ENCODE results near the gene ATAD3C.
A peak's percentile ranks its signal among the peaks of the same experiment; 100 is the strongest.

Gene ATAD3C

DNA sequence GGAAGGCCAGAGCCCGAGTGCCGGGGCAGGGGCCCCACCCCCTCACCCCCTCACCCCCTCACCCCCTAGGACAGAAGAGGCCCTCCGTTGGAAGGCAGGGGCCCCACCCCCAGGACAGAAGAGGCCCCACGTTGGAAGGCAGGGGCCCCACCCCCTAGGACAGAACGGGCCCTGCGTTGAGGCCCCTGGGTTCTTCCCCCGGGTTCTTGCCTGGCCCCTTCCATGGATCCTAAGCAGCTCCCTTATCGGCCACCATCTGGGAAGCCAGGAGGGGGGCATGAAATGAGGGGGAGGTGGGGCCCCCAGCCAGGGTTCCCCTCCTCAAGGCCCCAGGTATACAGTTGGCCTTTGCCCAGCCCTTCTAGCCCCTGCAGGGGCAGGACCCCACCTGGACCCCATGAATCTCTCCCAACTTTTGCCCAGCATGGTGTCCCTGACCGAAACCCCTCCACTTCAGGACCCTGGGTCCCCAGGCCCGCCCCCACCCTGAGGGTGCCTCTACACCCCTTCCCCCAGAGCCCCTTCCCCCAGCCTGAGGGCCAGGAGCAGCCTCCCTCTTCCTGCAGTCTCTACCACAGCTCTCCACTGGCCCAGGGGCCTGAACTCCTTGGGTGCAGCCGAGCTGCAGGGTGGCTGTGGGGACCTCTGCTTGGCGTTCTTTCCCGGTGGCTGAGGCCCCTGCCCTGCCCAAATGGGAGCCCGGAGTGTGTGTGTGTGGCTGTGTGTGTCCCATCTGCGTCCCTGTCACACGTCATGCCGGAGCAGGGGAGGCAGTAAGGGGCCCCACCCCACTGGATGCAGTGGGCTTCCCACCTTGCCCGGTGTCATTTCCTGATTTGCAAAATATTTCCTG is 18.3 kb upstream of the ATAD3C start:
- DNase-seq (ENCODE audit: low read depth), result no peak

DNA sequence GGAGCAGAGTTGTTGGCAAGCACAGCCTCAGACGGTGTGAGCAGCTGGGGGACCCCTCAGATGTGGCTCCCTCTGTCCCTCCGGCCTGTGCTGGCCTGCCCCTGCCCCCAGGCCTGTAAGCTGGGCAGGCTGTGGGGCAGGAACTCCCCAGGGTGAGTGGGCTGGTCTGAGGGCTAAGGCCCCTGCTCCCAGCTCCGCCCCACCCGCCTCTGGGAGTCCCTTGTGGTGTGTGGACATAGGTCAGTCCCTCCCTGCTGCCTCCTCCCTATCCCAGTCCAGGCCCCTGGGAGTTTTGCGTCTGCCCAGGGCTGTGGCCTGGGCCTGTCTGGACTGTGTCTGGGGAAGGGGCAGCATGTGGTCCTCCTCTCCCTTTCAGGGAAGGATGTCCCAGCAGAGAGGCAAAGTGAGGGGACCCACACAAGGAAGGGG is 17.6 kb upstream of the ATAD3C start:
- no peak for DNase-seq (ENCODE audit: low read depth)

DNA sequence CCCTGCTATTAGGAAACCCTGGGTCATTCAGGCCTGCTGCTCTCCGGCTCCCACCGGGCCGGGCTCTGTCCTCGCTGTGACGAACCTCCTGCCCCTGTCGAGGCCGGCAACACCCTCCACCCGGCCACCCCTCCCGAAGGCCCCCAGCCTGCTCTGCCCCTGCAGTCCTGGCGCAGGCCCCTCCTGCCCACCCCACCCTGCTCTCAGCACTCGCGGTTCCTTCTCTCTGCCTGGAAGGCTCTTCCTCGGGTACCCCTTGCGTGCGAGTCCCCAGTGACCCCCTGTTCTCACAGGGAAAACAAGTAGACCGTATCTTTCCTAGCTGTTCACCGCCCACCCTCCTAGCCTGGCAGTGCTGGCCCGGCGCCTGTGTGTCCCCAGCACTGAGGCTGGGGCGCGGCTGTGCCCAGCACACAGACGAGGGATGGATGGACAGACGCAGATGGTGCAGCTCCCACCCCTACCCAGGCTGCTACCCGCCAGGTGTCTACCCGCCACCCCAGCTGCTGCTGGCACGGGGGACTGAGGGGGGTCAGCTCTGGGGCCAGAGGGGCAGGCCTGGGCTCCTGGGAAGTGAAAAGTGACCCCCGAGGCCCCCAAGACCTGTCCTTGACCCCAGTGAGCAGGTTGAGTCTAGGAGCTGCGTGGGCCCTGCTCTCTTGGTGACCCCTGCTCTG is 17.1 kb upstream of the ATAD3C start:
- DNase-seq (ENCODE audit: low read depth), result no peak

DNA sequence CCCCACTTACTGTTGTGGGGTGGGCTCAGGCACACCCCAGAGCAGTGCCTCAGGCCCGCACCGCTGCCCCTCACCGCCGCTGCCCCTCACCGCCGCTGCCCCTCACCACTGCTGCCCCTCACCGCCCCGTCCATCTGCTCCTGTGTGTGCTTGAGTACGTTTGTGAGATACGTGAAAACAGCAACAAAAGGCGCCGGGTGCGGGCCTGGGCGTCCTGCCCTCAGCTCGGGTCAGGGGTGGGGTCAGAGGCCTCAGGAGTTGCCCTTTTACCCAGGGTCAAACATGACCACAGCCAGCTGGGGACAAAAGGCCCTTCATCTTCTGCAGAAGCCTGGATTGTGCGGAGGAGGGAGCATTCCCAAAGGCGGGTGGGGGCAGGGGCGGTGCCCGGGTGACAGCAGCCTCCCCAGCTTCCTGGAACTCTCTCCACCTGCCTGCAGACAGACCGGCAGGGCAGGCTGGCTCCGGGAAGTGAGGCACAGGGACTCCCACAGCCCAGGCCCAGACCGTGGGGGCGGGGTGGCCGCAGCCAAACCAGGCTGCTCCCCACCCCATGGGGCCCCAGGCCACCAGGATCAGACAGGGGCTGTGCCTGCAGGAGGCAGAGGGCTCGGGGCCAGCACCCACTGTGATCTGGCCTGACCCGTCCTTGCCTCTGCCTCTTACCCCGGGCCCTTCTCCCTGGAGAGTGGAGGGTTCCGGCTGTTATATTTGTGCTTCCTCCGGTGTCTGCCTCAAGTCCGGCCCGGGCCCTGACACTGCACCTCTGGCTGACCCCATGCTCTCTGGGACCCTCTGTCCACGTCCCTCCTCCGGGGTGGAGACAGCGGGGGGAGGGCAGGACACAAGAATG is 16.3 kb upstream of the ATAD3C start:
- DNase-seq (ENCODE audit: low read depth), result no peak

DNA sequence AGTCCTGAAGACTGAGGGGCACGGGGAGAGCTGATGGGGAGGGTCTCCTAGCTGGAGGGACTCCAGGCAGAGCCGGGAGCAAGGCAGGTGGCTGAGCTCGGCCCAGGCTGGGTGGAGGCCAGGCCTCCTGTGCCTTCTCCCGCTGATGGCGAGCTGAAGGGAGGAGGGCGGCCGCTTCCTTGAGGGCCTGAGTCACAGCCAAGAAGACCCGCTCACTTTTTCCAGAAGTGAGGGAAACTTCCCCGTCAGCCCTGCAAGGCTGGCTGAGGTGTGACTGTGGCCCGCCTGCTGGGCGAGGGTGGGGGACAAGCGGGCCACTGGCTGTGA is 15.7 kb upstream of the ATAD3C start:
- no peak for DNase-seq (ENCODE audit: low read depth)

DNA sequence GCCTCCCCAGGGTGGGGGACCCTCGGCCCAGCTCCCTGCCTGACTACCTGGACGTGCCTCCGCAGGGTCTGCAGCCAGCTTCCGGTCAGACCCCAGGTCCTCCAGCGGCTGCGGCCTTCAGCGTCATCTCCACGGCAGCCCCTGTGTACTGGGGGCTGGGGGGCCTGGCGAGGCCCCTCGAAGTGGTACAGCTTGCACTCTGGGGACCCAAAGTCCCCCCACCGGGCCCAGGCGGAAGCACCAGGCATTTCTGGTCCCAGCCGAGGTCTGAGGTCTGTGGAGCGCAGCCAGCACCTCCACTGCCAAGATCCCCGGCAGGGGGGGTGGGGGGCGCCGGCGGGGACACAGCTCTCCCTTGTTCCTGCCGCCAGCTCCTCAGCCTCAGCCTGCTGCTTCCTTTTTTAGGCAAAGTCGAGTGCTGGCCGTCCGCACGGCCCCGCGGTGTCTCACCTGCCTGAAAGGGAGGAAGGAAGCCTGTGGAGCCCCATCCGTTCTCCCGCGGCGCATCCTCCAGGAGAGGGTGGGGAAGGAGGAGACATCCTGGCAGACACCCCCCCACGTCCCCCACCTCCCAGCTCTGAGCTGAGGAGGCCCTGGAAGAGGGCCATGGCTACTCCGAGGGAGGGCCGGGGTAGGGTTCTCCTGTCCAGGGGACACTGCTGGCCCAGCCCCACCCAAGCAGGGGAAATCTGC is 15.2 kb upstream of the ATAD3C start:
- no peak for DNase-seq (ENCODE audit: low read depth)

DNA sequence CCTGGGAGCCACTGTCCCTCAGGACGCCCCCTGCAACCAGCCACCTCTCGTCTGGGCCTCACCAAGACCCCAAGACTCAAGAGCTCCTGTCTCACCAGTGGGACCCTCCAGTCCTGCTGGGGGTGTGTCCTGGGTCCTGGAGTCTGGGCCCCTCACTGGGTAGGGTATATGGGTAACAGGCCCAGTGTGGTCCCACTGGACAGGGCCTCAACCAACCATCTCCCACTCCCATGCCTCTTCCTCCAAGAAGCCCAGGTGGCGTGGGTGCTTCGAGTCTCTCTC is 14.7 kb upstream of the ATAD3C start:
- DNase-seq (ENCODE audit: low read depth), result no peak

DNA sequence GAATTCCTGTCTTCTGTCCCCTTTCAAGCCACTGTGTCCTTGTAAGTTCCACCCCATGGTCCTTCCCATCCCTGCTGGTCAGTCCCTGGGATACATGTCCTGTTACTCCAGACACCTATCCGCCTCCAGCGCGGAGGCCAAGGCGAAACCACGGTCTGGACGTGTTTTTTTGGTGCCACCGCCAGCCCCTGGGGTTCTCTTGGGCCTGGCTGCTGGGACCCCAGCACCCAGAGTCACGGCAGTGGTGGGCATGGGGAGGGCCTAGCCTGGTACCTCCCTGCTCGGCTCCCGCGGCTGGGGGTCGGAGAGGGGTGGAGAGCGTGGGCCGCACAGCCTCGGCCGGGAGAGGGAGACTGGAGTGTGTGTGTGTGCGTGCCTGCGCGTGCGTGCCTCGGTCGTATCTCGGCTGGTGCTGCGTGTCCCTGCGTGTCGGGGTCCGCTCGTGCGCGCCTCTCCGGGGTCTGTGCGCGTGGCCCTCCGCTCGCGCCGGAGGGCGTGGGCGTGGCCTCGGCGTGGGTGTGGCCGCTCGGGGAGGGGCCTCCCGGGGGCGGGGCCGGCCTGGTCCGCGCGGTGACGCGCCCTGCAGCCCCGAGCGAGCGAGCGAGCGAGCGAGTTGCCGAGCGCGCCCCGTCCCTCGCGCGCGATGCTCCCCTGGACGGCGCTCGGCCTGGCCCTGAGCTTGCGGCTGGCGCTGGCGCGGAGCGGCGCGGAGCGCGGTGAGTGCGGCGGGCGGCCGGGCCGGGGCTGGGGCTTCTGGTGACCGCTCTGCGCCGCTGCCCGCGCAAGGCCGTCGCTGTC is 14.2 kb upstream of the ATAD3C start, which contains the start of gene VWA1:
Gene VWA1 (plus strand): TSS at position 585 of the 798 bp plus-strand sequence. CDS start 59 bp downstream, at position 644.
- peak; percentile 38 for DNase-seq (ENCODE audit: low read depth)

DNA sequence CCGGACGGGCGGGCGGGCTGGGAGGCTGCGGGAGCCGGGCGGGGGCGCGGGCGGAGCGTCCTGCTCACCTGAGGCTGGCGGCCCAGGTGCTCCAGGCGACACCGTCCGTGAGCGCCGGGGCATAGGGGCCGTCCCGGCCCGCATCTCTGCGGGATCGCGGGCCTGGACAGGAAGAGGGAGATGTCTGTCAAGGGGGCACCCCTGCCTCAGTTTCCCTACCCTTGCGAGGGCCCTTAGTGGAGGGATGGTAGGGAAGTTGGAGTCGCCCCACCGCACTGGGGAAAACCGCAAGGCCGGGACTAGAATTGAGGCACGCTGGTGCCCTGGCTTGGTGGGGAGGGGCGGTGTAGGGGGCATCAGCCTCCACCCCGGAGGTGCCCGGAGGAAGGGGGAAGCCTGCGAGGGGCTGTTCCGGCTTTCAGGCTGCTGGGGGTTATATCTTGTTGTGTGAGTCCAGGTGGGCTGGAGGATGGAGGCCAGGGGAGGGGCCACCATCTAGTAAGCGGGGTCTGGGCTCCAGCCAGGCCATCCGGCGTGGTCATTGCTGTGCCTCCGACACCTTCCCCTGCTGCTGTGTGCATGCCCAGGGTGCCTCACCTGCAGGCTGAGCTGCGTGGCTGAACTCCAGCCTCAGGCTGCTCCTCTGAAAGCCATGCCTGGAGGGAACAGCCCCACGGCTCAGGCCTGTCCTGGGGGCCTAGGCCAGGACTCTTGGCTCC is 13.4 kb upstream of the ATAD3C start:
- DNase-seq (ENCODE audit: low read depth), result no peak

DNA sequence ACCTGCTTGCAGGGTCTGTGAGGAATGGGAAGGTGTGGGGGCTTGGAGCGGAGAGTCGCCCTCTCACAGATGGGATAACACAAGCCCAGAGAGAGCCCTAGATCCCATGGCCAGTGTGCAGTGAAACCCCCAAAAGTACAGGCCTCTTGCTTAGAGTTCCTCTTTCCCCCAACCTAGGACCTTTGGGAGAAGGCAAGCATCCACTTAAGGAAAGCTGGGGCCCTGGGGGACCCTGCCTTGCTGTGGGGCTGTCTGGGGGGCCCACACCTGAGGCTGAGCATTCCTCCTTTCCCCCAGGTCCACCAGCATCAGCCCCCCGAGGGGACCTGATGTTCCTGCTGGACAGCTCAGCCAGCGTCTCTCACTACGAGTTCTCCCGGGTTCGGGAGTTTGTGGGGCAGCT is 12.9 kb upstream of the ATAD3C start:
- no peak for DNase-seq (ENCODE audit: low read depth)

DNA sequence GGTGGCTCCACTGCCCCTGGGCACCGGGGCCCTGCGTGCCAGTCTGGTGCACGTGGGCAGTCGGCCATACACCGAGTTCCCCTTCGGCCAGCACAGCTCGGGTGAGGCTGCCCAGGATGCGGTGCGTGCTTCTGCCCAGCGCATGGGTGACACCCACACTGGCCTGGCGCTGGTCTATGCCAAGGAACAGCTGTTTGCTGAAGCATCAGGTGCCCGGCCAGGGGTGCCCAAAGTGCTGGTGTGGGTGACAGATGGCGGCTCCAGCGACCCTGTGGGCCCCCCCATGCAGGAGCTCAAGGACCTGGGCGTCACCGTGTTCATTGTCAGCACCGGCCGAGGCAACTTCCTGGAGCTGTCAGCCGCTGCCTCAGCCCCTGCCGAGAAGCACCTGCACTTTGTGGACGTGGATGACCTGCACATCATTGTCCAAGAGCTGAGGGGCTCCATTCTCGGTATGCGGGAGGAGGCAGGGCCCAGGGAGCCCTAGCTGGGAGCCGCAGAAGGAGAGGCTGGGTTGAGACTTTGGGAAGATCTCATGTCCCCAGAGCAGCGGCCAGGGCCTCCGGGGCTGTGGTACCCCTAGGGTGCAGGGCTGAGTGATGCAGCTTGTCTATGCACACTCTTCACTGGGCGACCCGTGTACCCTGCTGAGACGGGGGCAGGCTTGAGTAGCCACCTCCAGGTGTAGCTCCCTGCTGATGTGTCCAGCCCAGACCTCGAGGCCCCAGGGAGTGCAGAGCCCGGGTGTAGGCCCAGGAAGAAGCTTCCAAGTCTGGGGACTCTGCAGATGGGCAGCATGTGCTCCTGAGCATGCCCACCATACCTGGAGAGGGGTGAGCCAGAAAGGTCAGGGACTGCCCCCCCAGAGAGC is 12.2 kb upstream of the ATAD3C start:
- no peak for DNase-seq (ENCODE audit: low read depth)

DNA sequence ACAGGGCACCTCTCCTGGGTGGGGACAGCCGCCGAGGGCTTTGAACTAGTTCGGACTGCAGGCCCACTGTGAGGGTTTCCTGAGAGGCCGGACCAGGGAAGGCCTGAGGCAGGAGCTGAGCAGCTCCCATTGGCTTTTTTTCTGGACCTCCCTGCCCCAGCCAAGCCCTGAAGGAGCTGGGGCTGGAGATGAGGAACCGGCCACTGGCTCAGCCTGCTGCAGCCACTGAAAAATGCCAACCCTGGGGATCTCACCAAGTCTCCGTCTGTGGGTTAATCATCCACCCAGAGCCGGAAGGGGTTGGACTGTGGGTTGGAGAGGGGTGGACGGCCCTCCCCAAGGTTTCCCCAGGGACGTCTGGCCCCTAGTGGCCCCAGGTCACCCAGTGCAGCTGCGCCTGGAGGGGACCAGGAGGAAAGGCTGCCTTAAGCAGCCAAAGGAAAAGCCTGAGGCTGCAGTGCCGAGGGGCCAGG is 11.5 kb upstream of the ATAD3C start:
- no peak for DNase-seq (ENCODE audit: low read depth)

DNA sequence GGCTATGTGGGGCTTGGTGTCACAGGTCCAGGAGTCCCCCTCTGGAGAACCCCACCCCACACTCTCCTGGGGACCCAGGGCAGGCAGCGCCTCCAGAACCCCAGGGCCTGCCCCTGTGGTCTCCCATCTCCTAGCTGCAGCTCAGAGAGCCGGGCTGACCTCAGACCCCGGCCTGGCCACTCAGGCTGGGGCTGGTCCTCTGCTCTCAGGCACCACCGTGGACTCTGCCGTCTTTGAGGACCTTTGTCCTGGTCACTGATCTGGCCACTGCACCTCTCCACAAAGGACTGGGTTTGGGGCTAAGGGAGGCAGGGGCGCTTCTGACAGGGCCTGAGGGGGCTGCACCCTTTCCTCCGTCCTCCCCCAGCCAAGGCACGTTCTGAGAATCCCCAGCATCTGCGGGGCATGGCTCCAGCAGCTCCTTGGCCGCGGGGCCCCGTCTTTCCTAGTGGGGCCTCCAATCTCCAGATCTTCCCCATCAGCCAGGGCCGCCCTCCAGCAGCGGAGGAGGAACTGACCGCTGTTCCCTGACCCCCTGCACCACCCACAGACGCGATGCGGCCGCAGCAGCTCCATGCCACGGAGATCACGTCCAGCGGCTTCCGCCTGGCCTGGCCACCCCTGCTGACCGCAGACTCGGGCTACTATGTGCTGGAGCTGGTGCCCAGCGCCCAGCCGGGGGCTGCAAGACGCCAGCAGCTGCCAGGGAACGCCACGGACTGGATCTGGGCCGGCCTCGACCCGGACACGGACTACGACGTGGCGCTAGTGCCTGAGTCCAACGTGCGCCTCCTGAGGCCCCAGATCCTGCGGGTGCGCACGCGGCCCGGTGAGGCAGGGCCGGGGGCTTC is 10.7 kb upstream of the ATAD3C start:
- no peak for DNase-seq (ENCODE audit: low read depth)

DNA sequence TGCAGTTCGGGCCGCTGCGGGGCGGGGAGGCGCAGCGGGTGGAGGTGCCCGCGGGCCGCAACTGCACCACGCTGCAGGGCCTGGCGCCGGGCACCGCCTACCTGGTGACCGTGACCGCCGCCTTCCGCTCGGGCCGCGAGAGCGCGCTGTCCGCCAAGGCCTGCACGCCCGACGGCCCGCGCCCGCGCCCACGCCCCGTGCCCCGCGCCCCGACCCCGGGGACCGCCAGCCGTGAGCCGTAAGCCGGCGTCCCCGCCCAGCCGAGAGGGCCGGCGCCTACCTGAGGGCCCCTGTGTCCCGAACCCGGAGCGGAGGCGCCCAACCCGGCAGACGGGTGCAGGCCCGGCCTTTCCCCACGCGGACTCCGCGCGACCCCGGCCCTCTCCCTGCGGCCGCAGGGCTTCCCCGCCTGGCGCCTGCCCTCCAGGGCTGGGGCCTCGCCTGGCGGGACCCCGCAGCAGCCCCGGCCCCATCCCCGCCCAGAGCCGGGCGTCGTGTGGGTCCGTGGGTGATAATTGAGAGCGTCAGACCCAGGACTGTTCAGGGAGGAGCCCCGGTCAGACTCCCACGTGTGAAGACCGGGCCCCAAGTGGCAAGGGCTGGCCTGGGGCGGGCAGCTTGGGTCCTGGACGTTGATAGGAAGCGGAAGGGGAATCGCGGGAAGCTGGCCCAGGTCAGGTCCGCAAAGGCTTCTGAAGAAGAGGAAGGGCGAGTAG is 9.8 kb upstream of the ATAD3C start:
- no peak for DNase-seq (ENCODE audit: low read depth)

DNA sequence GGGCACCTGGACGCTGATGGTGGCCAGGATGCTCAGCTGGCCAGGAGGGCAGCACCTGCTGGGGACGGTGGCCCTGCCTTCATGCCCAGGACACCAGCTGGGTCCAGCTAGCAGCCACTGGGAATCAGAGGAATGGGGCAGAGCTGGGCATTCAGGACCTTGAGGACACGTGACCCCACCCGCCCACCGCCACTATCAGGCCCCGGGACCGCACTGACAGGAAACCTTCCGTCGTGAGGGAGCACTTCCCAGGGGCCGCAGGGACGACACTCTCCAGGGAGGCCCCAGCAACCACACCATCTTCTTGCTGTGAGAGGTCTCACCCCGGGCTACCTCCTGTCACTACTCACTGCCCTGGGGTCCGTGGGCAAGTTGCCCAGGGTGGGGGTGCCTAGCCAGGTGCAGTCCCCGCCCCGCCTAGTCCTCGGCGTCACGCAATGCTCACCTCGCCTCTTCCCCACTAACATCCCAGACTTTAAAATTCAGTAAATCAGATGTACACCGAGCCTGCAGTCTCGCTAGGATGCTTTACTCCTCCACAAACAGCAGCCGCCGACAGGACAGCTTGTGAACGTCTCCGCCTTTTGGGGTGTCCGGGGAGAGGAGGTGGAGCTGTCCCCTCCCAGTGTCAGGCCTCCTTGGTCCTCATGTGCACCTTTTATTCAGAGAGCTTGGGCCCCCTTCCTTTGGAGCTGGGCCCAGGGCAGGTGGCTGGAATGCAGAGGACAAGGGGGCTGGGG is 9.1 kb upstream of the ATAD3C start:
- DNase-seq (ENCODE audit: low read depth), result no peak

DNA sequence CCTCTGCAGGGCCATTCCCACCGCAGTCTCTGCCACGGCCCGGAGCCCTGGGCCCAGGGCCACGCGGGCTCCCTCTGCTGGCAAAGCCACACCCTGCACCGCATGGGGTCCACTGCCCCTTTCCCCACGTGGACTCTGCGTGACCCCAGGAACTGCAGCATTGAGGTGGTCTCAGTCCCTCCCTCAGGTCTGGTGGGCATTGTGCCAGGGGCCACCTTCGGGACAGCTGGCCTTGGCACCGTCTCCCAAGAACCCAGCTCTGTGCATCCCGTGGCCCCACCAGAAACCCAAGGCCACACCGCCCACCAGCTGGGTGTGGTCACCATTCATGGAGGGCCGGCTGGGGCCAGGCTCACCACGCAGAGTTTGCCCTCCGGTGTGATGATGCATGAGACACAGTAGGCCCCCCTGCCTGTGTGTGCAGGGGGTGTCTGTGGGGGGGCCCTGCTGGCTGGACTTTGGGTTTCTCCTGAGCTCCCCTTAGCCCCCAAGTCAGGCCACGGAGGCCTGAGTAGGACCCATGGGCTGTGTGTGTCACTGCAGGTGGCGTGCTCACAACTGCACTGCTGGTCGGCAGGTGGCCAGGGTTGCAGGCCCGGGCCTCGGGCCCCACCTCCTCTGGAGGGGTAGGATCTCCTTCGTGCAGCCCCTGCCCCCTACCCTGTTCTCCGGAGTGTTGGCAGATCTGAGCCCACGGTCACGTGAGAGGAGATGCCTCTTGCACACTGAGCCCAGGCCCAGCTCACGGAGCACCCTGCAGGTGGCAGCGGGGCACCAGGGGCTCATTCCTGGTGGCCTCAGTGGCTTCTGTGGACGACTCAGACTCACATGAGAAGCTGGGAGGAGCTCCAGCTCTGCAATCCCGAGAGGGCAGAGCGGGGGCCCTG is 8.2 kb upstream of the ATAD3C start:
- DNase-seq (ENCODE audit: low read depth), result peak; percentile 30

Measured in stimulated activated CD8-positive, alpha-beta memory T cell treated with anti-CD3 and anti-CD28 coated beads, Interleukin-7, amount 100 ng/mL, for 24 hours (primary cell).